GM18873 (cell line): Measurements from ENCODE around the gene ITK.
A peak's percentile ranks its signal among the peaks of the same experiment; 100 is the strongest.

ENCODE experiments used
- ATAC-seq: cut with Tn5 transposase; IDR thresholded peaks from one replicate; pipeline ENCODE4 v1.9.1; 2021; ENCODE audit warnings: mild to moderate bottlenecking, moderate library complexity, moderate number of reproducible peaks; ENCODE audit not compliant: unreplicated experiment, low FRiP score

Gene ITK

DNA sequence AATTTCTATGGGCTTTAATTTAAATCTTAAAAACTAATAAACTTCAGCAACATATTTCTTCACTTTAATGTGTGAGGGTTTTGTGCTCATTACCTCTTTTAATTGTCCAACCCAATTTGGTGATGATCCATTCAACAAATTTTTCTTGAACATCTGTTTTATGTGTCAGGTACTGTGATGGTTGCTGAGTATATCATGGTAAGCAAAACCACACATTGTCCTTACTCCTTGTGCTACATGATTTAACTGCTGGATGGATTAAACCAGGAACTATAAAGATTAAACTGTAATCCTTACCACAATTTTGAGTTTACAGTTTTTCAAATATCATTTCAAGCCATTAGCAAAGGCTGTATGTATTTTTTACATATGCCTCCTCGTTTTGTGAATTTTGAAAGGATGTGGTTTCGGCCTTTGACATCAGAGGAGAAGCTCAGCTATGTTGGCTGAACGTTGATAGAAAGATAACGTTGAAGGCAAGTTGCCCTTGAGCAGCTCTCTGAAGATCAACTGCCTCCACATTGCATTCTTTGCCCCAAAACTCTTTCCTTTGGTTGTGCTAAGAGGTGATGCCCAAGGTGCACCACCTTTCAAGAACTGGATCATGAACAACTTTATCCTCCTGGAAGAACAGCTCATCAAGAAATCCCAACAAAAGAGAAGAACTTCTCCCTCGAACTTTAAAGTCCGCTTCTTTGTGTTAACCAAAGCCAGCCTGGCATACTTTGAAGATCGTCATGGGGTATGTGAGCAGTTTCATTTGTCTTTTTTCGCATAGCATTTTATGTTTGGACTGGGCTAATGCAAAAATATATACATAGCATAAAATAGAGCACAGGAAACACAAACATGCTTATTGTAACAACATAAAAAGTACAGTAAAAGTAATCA, at the start of gene ITK:
Gene ITK (plus strand): TSS at position 467 of the 891 bp plus-strand sequence. CDS start 138 bp downstream, at position 605.
- no peak for ATAC-seq

DNA sequence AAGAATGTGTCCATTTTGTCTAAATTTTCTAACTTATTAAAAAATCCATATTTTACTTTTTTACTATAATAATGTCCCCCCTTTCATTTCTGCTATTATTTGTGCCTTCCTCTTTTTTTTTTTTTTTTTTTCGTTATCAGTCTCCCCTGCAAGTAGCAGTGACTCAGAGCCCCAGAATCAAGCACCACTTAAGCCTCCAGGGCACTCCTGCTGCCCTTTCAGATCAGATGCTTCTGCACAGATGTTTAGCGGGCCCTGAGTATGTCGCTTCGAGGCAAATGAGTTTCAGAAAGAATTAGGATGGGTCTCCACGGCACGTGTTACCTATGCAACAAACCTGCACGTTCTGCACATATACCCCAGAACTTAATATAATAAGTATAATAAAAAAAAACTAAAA, 49.7 kb upstream of the ITK start:
- ATAC-seq: no peak

DNA sequence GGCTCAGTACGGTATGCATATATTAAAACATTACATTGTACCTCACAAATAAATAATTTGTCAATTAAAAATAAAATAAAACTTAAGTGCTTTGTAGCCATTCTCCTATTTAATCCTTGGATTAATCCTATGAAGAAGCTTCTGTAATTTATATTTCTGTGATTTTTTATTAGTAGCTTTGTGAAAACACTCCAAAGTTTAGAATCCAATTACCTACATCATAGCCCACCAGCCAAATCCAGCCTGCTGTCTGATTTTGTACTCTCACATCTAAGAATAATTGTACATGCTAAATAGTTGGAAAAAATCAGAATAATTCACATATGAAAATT, 48.4 kb upstream of the ITK start:
- ATAC-seq: no peak

DNA sequence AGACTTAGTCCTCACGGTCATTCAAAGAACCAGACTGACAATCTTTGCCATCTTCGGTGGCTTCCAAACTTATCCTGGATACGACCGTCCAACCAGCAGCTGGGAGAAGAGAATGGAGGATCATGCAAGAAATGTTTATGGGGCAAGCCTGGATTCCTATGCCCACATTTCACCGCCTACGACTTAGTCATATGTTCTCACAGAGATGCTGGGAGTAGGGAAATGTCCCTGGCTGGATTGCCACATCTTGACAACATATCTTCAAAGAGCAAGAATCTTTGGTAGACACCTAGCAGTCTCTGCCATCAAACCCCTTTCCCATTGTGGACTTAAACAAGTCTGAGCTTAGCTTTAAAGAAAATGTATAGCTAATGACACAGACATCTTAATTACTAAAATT, 42.9 kb upstream of the ITK start:
- no peak for ATAC-seq

DNA sequence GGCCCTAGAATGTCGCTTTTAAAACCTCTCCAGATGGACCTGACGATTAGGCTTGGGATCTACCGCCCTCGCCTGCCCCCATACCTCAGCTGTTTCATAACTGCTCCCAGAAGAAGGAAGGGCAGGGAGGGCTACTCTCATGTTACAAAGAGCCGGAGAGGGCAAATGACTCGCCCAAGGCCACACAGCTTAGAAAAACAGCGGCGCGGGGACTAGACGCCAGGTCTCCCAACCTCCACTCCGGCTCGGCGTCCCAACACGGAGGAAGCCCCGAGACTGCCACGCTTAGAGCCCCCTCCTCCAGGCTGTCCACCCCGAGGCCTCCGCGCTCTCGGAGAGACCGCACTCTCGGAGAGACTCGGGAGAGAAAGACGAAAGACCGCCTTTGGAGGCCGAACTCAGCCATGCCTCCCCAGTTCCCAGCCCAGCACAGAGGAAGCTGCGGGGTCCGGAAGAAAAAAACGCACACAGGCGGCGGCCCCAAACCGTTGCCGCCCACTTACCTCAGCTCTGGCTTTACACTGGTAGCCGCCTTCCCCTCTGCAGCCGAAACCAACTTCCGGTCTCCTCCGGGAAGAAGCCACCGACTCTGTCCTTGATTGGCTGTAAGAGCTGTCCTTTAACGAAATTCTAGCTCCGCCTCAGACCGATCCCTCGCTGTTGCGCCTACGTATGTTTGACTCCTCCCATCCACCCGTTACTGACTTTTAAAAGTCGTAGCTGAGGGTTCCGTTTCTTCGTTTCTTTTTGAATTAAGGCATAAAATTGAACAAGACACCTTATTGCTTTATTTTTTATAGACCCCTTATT, 38.1 kb upstream of the ITK start, which contains the start of gene MED7:
Gene MED7 (minus strand): TSS at position 549 of the 810 bp plus-strand sequence. CDS start 3,434 bp downstream, outside the sequence.
- ATAC-seq: peak; percentile 100

DNA sequence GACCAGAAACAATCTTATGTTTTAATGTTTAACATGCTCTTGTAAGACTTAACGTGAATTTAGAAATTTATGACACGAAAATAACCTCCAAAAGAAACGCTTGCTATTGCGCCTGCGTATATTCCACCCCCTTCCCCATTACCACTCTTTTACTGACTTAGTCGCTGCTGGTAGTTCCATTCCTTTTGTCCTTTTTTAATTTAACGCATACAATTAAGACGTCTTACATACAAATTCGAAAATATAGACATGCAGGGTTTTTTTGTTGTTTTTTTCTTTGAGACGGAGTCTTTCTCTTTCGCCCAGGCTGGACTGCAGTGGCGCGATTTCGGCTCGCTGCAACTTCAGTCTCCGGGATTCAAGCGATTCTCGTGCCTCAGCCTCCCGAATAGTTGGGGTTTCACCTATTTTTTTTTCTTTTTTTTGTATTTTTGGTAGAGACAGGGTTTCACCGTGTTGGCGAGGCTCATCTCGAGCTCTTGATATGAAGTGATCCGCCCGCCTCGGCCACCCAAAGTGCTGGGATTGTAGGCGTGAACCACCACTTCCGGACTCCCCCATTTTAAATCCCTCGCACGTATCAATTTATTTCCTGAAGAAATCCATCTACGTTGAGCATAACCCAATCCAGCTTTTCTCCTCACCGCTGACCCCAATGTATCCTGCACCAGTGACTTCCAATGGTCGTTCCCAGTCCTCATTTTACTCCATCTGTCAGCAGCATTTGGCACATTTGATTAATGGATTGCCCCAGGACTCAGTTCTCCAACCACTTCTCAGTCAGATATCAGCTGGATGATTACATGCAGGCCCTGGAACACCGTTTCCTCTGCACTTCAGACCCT, 37.3 kb upstream of the ITK start:
- peak; percentile 19 for ATAC-seq

DNA sequence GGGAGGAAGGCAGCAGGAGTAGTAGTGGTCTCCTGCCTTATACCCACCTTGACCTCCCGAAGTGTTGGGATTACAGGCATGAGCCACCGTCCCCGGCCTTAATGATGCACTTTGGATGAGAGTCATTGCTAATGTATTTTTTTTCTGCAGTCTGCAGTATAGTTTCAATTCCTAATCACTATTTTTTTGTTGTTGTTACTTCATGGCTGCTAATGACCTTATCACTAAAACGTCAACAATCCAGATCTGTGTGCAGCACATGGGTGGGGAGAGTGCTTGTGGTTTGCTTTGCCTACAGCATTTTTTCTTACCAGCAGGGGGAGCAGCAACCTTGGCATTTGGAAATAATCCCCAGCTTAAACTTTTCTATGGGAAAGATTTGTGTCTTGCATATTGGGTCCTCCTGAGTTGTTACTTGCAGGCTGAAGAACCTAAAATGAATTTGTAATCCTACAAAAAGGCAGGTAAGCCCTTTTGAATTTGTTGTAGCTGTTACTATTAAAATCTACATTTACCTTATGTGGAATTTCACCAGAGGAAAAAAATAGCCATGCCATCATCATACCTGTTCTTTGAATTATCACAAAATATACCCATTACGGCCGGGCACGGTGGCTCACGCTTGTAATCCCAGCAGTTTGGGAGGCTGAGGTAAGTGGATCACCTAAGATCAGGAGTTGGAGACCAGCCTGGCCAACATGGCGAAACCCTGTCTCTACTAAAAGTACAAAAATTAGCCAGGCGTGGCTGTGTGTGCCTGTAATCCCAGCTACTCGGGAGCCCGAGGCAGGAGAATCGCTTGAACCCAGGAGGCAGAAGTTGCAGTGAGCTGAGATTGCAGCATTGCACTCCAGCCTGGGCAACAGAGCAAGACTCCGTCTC, 31.7 kb upstream of the ITK start:
- no peak for ATAC-seq

DNA sequence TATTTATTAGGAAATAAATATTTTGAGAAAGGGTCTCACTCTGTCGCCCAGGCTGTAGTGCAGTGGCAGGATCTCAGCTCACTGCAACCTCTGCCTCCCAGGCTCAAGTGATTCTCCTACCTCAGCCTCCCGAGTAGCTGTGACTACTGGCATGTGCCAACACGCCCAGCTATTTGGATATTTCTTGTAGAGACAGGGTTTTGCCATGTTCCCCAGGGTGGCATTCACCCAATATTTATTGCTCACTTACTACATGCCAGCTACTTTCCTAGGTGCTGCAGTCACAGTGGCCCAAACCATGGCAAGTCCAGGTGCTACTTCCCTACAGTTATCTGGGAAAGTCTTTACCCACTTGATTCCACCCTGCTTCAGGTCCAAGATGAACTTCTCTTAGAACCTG, 29.6 kb upstream of the ITK start:
- ATAC-seq: no peak

DNA sequence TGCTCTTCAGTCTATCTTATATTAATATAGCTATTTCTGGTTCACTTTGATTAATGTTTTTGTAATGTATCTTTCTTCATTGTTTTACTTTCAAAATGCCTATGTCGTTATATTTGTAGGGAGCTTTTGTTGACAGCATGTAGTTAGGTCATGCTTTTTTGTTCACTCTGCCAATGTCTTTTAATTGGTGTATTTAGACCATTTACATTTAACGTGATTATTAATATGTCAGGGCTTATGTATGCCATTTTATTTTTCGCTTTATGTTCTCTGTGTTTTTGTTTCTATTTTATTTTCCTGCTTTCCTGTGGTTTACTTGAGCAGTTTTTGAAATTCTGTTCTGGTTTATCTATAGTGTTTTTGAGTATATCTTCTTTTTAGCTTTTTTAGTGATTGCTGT, 25.3 kb upstream of the ITK start:
- no peak for ATAC-seq

DNA sequence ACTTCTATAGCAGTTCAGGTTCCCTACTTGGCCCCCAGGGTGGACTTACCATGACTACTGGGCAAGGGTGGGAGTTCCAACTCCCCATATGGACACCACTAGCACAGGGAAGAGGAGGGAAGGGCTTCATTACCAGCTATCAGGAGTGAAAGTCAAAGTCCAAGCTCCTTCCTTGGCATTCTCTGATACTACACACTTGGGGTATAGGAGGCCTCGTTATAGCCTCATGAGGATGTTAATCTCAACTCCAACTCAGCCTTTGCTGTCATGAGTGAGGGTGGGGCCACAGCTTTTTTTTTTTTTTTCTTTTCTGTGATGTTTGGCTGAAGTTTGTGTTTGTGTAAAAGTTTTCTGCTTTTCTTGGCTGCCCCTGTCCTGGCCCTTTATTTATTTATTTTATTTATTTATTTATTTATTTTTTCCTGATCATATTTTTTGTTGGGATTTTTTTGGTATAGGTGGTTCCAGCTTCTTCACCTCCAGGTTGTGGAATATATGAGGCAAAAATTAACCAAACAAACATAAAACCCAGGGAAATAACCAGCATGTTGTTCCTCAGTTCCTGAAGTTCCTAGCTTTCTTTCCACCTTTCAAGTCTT, 23.2 kb upstream of the ITK start:
- no peak for ATAC-seq

DNA sequence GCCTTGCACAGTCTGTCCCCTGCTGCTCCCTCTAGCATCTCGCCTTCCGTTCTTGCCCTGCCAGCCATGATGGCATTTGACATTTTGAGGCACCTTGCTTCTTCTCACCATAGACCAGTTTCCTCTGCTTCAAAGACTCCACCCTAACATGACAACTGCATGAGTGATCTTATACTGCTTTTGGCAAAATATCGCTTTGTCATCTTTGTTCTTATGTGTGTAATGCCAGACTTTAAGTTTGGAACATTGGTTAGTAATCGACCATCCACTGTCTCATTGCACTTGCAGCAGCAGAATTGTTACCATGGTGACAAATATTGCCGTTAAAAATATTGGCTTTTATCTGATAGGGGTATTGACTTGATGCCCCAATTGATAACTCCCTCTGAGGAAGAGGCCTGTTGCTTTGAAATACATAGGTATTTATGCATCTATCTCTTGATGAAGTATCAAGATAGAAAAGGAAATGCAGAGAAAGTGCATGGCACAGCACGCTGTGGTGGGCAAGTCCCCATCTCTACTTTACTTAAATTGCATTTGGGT, 21.4 kb upstream of the ITK start:
- ATAC-seq: no peak

DNA sequence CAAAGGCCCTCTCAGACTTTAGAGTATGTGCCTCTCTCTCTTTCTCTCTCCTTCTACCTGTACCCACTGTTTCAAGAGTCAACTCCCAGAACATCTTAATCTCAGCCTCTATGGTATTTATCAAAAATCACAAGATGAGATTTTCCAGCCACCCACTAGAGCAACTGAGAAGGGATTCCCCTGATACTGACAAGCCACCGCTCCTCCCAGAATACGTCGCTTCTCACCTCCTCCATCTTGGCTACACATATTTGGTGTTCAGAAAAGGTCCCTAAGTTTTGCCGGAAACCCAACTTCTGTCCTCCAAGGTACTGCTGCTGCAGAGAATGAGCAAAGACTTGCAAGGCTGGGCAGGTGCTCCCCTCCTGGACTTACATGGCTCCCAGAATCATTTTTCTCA, 20.6 kb upstream of the ITK start:
- no peak for ATAC-seq

DNA sequence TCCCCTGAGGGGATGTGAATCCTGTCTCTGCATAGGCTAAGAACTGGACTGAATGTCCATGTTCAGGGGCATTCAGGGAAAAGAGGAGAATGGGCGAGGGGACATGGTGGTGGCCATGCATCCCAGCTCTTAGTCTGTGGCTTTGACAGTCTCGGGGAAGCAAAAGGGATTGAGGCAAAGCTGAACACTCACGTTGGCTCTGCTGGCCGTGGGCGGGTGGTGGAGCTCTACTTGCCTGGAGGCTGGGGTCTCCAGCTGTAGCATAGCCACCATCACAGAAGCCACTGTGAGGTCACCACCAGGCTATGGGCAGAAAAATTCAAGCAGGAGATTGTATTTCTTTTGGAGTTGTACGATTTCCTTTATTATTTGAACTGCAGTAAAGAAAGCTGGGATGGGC, 18.6 kb upstream of the ITK start:
- ATAC-seq: no peak

DNA sequence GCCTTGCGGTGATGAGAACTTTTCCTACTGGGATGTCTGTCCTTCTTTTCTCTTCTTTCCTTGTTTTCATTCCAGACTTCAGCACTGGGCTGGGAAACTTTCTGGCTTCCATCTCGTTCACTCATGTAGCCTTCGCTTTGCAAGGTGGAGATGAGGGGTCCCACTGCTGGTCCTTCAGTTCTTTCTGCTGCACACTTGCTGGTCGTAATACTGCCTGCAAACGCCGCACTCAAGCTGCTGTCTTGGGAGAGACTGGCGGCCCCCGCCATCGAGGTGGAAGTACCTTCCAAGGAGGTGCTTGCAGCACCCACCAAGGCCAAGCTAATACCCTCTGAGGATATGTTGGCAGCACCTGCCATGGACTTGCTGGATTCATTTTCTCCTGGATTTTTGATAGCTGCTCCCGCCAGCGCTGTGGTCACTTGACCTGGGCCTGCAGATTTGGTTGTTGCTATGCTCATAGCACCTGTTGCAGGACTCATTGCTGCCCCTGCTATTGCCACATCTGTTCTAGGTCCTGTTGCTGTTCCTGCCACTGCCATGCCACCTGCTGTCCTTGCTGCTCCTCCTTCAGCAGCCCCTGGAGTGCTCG, 17.6 kb upstream of the ITK start:
- ATAC-seq: no peak

DNA sequence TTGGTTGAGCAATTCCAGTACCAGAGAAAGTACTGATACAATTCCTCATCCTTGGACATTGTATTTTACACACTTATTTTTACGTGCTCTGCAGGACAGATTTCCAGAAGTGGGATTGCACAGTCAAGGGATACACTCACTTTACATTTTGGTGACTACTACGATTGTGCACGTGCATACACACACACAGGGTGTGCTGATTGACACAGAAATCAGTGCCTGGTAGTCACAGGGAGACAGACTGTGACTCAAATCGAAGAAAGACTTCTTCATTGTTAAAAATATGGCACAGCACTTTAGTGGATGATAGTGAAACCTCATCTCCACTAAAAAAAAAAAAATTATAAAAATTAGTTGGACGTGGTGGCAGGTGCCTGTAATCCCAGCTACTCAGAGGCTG, 16.1 kb upstream of the ITK start:
- no peak for ATAC-seq

DNA sequence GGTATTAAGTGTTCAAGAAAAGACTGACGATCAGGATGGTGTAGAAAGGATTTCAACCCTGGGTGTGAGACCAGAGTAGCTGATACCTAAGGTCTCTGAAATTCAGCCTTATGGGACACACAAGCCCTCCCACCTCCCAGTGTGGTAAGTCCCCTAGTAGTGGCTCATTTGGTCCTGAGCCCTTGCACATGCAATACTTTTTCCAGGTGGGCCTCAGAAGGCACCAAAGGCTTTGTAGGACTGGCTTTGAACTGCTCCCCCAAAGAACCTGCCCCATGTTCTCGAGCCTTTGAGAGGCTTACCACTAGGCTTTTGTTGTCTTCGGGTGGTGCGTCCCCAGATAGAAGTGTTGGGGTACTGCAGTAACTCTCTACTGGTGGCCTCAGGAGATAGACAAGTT, 15.4 kb upstream of the ITK start:
- no peak for ATAC-seq

DNA sequence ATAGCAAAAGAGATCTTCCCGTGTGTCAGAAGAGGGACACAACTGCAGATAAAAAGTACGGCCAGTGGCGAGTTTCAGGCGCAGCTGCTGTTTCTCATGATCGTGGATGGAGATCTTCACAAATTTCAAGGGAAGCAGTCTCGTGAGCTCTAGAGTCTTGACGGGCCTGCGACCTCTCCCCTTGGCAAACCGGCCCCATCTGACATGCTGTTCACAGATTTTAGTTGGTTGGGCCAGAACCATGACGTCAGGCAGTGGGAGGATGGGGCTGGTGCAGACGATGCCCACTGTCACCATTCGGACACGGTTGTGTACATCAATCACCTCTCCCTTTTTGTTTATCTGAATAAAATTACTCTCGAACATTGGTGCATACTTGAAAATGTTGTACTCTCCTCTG, 15.0 kb upstream of the ITK start:
- no peak for ATAC-seq
